ENCODE data around the gene LRRC71. TPM values are rescaled to one million over a fixed set of nuclear protein-coding genes. Genes with fewer than 3 reads are reported as not detected.

The LRRC71 gene
- total RNA-seq, 1 donor from 2014 or later, result not detected

- Mint-ChIP-seq H3K9me3 (no peaks in the 10 kb centered on the region), H3K4me3 (peak overlapping the region; percentile 35), H3K27me3 (ENCODE audit: insufficient read depth, low read depth) (peaks cover 26% of the 10 kb centered on the region), H3K27ac (peak overlapping the region; percentile 70), H3K36me3 (no peaks in the 10 kb centered on the region), H3K4me1 (peaks cover 25% of the 10 kb centered on the region)
- Histone ChIP-seq H4K20me1 (ENCODE audit: low read depth) (no peaks in the 10 kb centered on the region), H3K27ac (no peak overlapping the region), H3K4me2 (no peak overlapping the region), H3K36me3 (no peaks in the 10 kb centered on the region), H3K4me3 (no peak overlapping the region), H3F3A (ENCODE audit: low read depth) (no peaks in the 10 kb centered on the region), H2AFZ (replicated peaks) (no peak overlapping the region), H3K9me3 (ENCODE audit: low read depth) (no peaks in the 10 kb centered on the region), H3K27me3 (peaks cover 48% of the 10 kb centered on the region), H3K79me2 (ENCODE audit: low read depth) (no peaks in the 10 kb centered on the region), H3K9ac (no peak overlapping the region), H3K4me1 (peaks cover 17% of the 10 kb centered on the region)
- TF ChIP-seq CTCF (IDR thresholded peaks at IDR 0.05), result no peak
- TF ChIP-seq EZH2 (IDR thresholded peaks at IDR 0.05), result no peak
- TF ChIP-seq EZH2phosphoT487 (IDR thresholded peaks at IDR 0.05), result no peak
- no peak for DNase-seq (ENCODE audit: low spot score)
These were observed 39.3 kb upstream of the LRRC71 start for GRCh38 chr1:156881101-156881500.

GRCh38 chr1:156881663-156882062 is 38.8 kb upstream of the LRRC71 start:
- Histone ChIP-seq H3F3A (ENCODE audit: low read depth) (no peaks in the 10 kb centered on the region), H3K79me2 (ENCODE audit: low read depth) (no peaks in the 10 kb centered on the region), H3K36me3 (no peaks in the 10 kb centered on the region), H3K9me3 (ENCODE audit: low read depth) (no peaks in the 10 kb centered on the region), H2AFZ (replicated peaks) (no peak overlapping the region), H3K27me3 (peaks cover 46% of the 10 kb centered on the region), H3K4me1 (peaks cover 19% of the 10 kb centered on the region), H3K4me2 (no peak overlapping the region), H3K27ac (no peak overlapping the region), H3K4me3 (no peak overlapping the region), H3K9ac (no peak overlapping the region), H4K20me1 (ENCODE audit: low read depth) (no peaks in the 10 kb centered on the region)
- Mint-ChIP-seq H3K27ac (peak overlapping the region; percentile 18), H3K9me3 (no peaks in the 10 kb centered on the region), H3K36me3 (no peaks in the 10 kb centered on the region), H3K4me3 (no peak overlapping the region), H3K27me3 (ENCODE audit: insufficient read depth, low read depth) (peaks cover 27% of the 10 kb centered on the region), H3K4me1 (peaks cover 31% of the 10 kb centered on the region)
- TF ChIP-seq EZH2phosphoT487 (IDR thresholded peaks at IDR 0.05), result no peak
- no peak for TF ChIP-seq CTCF (IDR thresholded peaks at IDR 0.05)
- no peak for TF ChIP-seq EZH2 (IDR thresholded peaks at IDR 0.05)
- DNase-seq (ENCODE audit: low spot score), result no peak

GRCh38 chr1:156882543-156882942 is 37.9 kb upstream of the LRRC71 start:
- no peak for TF ChIP-seq CTCF (IDR thresholded peaks at IDR 0.05)
- Histone ChIP-seq H3K4me1 (peaks cover 26% of the 10 kb centered on the region), H3K27ac (no peak overlapping the region), H3K79me2 (ENCODE audit: low read depth) (no peaks in the 10 kb centered on the region), H3F3A (ENCODE audit: low read depth) (no peaks in the 10 kb centered on the region), H3K36me3 (no peaks in the 10 kb centered on the region), H3K9ac (no peak overlapping the region), H3K9me3 (ENCODE audit: low read depth) (no peaks in the 10 kb centered on the region), H2AFZ (replicated peaks) (no peak overlapping the region), H4K20me1 (ENCODE audit: low read depth) (no peaks in the 10 kb centered on the region), H3K4me3 (no peak overlapping the region), H3K27me3 (peaks cover 43% of the 10 kb centered on the region), H3K4me2 (no peak overlapping the region)
- H3K27ac Mint-ChIP-seq, result peak overlapping the region; percentile 0
- H3K36me3 Mint-ChIP-seq, result no peaks in the 10 kb centered on the region
- peaks cover 37% of the 10 kb centered on the region for H3K4me1 Mint-ChIP-seq
- peaks cover 30% of the 10 kb centered on the region for H3K27me3 Mint-ChIP-seq (ENCODE audit: insufficient read depth, low read depth)
- DNase-seq (ENCODE audit: low spot score), result no peak
- H3K9me3 Mint-ChIP-seq, result no peaks in the 10 kb centered on the region
- no peak overlapping the region for H3K4me3 Mint-ChIP-seq
